ENCODE data around the gene RAB4A. TPM values are rescaled to one million over a fixed set of nuclear protein-coding genes. Genes with fewer than 3 reads are reported as not detected.

RAB4A gene
- total RNA-seq, 1 experiment from 2014 or later, result 66.7 TPM

GRCh38 chr1:229238231-229238630 is 32.7 kb upstream of the RAB4A start:
- H3K4me2 ChIP-seq (ENCODE audit: insufficient read depth, insufficient read length, low read length), result no peak overlapping the region
- no peaks in the 10 kb centered on the region for H3K23me2 ChIP-seq (ENCODE audit: insufficient read length, low read depth, low read length, poor library complexity, severe bottlenecking)
- no peak overlapping the region for H4K91ac ChIP-seq (ENCODE audit: insufficient read length, low read depth, low read length)
- no peaks in the 10 kb centered on the region for H4K20me1 ChIP-seq (ENCODE audit: control insufficient read depth, insufficient read depth, insufficient read length)
- H4K5ac ChIP-seq (ENCODE audit: insufficient read length, low read depth, low read length), result no peak overlapping the region
- Mint-ChIP-seq H3K36me3 (ENCODE audit: insufficient read depth in 1 of 3, low read depth in 3 of 3) (peaks cover 2 to 8% (median 2%) of the 10 kb centered on the region in 3 experiments; a peak in 5 of 7 replicates), H3K9me3 (peaks cover 3 to 8% of the 10 kb centered on the region in 2 experiments; a peak in 4 of 5 replicates), H3K4me3 (no peak overlapping the region), H3K27me3 (ENCODE audit: low read depth) (no peaks in the 10 kb centered on the region; the same call in 1 of the 2 replicates), H3K27ac (no peak overlapping the region), H3K4me1 (peaks cover 43 to 44% of the 10 kb centered on the region in 2 experiments)
- H2AFZ ChIP-seq (ENCODE audit: low read length), result no peak overlapping the region
- H2AK5ac ChIP-seq (ENCODE audit: insufficient read length, low read length), result no peak overlapping the region
- H3T11ph ChIP-seq (ENCODE audit: low read length), result no peak overlapping the region
- H2BK12ac ChIP-seq (ENCODE audit: insufficient read length, low read depth, low read length), result no peak overlapping the region
- H3K4ac ChIP-seq (ENCODE audit: low read depth, low read length), result no peak overlapping the region
- no peak overlapping the region for H3K27ac ChIP-seq (ENCODE audit: insufficient read length, low read depth, low read length)
- no peaks in the 10 kb centered on the region for H3K27me3 ChIP-seq (ENCODE audit: insufficient read depth, low read length)
- H2BK5ac ChIP-seq (ENCODE audit: insufficient read length, low read length), result no peak overlapping the region
- H3K9me3 ChIP-seq (ENCODE audit: control insufficient read depth, low read depth, low read length), result no peaks in the 10 kb centered on the region
- H4K8ac ChIP-seq (replicated peaks; ENCODE audit: insufficient read length, low read depth, low read length), result no peak overlapping the region
- no peaks in the 10 kb centered on the region for H3K79me1 ChIP-seq (ENCODE audit: insufficient read depth, low read depth, low read length, poor library complexity, severe bottlenecking)
- H3K79me2 ChIP-seq (ENCODE audit: insufficient read depth, low read length), result no peaks in the 10 kb centered on the region
- DNase-seq, result no peak
- H3K23ac ChIP-seq (ENCODE audit: insufficient read length, low read depth, low read length), result no peak overlapping the region
- H3K4me1 ChIP-seq (ENCODE audit: insufficient read depth, low read length), result peaks cover 12% of the 10 kb centered on the region
- no peak overlapping the region for H3K14ac ChIP-seq (ENCODE audit: insufficient read depth, low read length)
- H3K9ac ChIP-seq (ENCODE audit: extremely low read depth, insufficient read length, low read length), result no peak overlapping the region
- H2BK15ac ChIP-seq (ENCODE audit: low read depth, low read length), result no peak overlapping the region
- no peak for TF ChIP-seq CTCF (conservative IDR thresholded peaks at IDR 0.05)
- H3K18ac ChIP-seq (ENCODE audit: insufficient read length, low read depth, low read length), result no peak overlapping the region
- WGBS (ENCODE audit: extremely low coverage, insufficient read length, low lambda C conversion rate), result no CpG with 5 or more reads among the region's 1 CpG
- H2BK120ac ChIP-seq (ENCODE audit: low read depth, low read length, poor library complexity, severe bottlenecking), result no peak overlapping the region
- H2BK20ac ChIP-seq (ENCODE audit: low read depth, low read length, poor library complexity, severe bottlenecking), result no peak overlapping the region
- no peak overlapping the region for H3K56ac ChIP-seq (ENCODE audit: insufficient read length, low read depth, low read length)
